Mesenchymal stem cell (in vitro differentiated cells and primary cell): ENCODE measurements around the gene FIGN.

Experiments used
- DNase-seq: peaks from one replicate; pipeline ENCODE4 v3.0.0-alpha.2; 2013
- H2AFZ ChIP-seq: one replicate; pipeline ENCODE4 v1.6.1; 2013; ENCODE audit warnings: low read depth, mild to moderate bottlenecking, control low read depth, inconsistent platforms, low read length, moderate library complexity
- H2AK5ac ChIP-seq: 2 replicates; pipeline ENCODE4 v1.6.1; 2013; ENCODE audit warnings: low read length, moderate library complexity, mild to moderate bottlenecking, inconsistent platforms; ENCODE audit not compliant: severe bottlenecking
- H2BK120ac ChIP-seq: one replicate; pipeline ENCODE4 v1.6.1; 2013; ENCODE audit warnings: low read depth, mild to moderate bottlenecking, inconsistent platforms, low read length, moderate library complexity
- H2BK12ac ChIP-seq, 2 experiments: one replicate each; pipeline ENCODE4 v1.6.1; 2013; ENCODE audit warnings: inconsistent platforms in 2 of 2, low read length in 2 of 2, mild to moderate bottlenecking in 2 of 2, moderate library complexity in 2 of 2, control low read depth in 1 of 2
- H2BK15ac ChIP-seq: one replicate; pipeline ENCODE4 v1.6.1; 2013; ENCODE audit warnings: mild to moderate bottlenecking, low read depth, inconsistent platforms; ENCODE audit not compliant: poor library complexity, severe bottlenecking
- H2BK5ac ChIP-seq: 2 replicates; pipeline ENCODE4 v1.6.1; 2013; ENCODE audit warnings: low read depth, mild to moderate bottlenecking, low read length, control low read depth, inconsistent platforms; ENCODE audit not compliant: poor library complexity, severe bottlenecking
- H3K14ac ChIP-seq, 2 experiments: one replicate each; pipeline ENCODE4 v1.6.1; 2013; ENCODE audit warnings: inconsistent platforms in 2 of 2, low read length in 2 of 2, control low read depth in 1 of 2, mild to moderate bottlenecking in 1 of 2, moderate library complexity in 1 of 2
- H3K18ac ChIP-seq, 2 experiments: one replicate each; pipeline ENCODE4 v1.6.1; 2013; ENCODE audit warnings: inconsistent platforms in 2 of 2, low read length in 2 of 2, control low read depth in 1 of 2, low read depth in 1 of 2, mild to moderate bottlenecking in 1 of 2
- H3K23ac ChIP-seq, 2 experiments: one replicate each; pipeline ENCODE4 v1.6.1; 2013; ENCODE audit warnings: inconsistent platforms in 2 of 2, low read length in 2 of 2, mild to moderate bottlenecking in 2 of 2, moderate library complexity in 2 of 2, control low read depth in 1 of 2
- H3K27ac ChIP-seq: 2 replicates; pipeline ENCODE4 v1.5.1; 2013; ENCODE audit warnings: mild to moderate bottlenecking, moderate library complexity, low read length, control low read depth, inconsistent platforms; ENCODE audit not compliant: poor library complexity, severe bottlenecking
- H3K27me3 ChIP-seq, 2 experiments: 2 replicates each; pipeline versions ENCODE4 v1.6.1 to v1.7.0; 2013; ENCODE audit warnings: low read length in 2 of 2, mild to moderate bottlenecking in 2 of 2, moderate library complexity in 2 of 2, control low read depth in 1 of 2, inconsistent platforms in 1 of 2; ENCODE audit not compliant: control insufficient read depth in 1 of 2, insufficient read depth in 1 of 2
- H3K36me3 ChIP-seq, 2 experiments: 2 replicates each; pipeline versions ENCODE4 v1.6.1 to v1.7.0; 2013; ENCODE audit warnings: low read length in 2 of 2, control low read depth in 1 of 2, inconsistent platforms in 1 of 2, low read depth in 1 of 2, mild to moderate bottlenecking in 1 of 2; ENCODE audit not compliant: insufficient read depth in 2 of 2, control insufficient read depth in 1 of 2
- H3K4ac ChIP-seq, 2 experiments: one replicate each; pipeline ENCODE4 v1.6.1; 2013; ENCODE audit warnings: inconsistent platforms in 2 of 2, low read length in 2 of 2, mild to moderate bottlenecking in 2 of 2, moderate library complexity in 2 of 2, control low read depth in 1 of 2, low read depth in 1 of 2
- H3K4me1 ChIP-seq: 2 replicates; pipeline ENCODE4 v1.6.1; 2013; ENCODE audit warnings: low read depth, low read length, control low read depth; ENCODE audit not compliant: control insufficient read depth, insufficient read depth
- H3K4me2 ChIP-seq: 2 replicates; pipeline ENCODE4 v1.6.1; 2013; ENCODE audit warnings: low read length, mild to moderate bottlenecking, inconsistent platforms; ENCODE audit not compliant: poor library complexity, severe bottlenecking
- H3K4me3 ChIP-seq, 2 experiments: 2 replicates each; pipeline versions ENCODE4 v1.5.1 to v1.7.0; 2013; ENCODE audit warnings: low read length in 2 of 2, mild to moderate bottlenecking in 2 of 2, control low read depth in 1 of 2, low read depth in 1 of 2; ENCODE audit not compliant: insufficient read depth in 1 of 2
- H3K79me1 ChIP-seq: replicated peaks from 2 replicates; pipeline ENCODE4 v1.6.1; 2013; ENCODE audit warnings: mild to moderate bottlenecking, control low read depth, low read length, inconsistent platforms; ENCODE audit not compliant: poor library complexity, severe bottlenecking
- H3K9ac ChIP-seq: 2 replicates; pipeline ENCODE4 v1.7.0; 2013; ENCODE audit warnings: mild to moderate bottlenecking, low read length, moderate library complexity
- H3K9me3 ChIP-seq: 2 replicates; pipeline ENCODE4 v1.7.0; 2013; ENCODE audit warnings: mild to moderate bottlenecking, low read length; ENCODE audit not compliant: control insufficient read depth
- H4K8ac ChIP-seq: one replicate; pipeline ENCODE4 v1.6.1; 2013; ENCODE audit warnings: inconsistent platforms, mild to moderate bottlenecking, low read length, moderate library complexity
- H4K91ac ChIP-seq: one replicate; pipeline ENCODE4 v1.6.1; 2013; ENCODE audit warnings: mild to moderate bottlenecking, low read length, inconsistent platforms
- WGBS: methylation state at CpG from one replicate; pipeline ENCODE4 v1.1.7; 2013; ENCODE audit warnings: mixed read lengths; 5-methylcytosine and 5-hydroxymethylcytosine counted together

FIGN gene

GRCh38 chr2:163570391-163570790, 165.4 kb downstream of the FIGN start:
- no peak overlapping the region for H3K4me3 ChIP-seq

GRCh38 chr2:163565192-163565591, 170.6 kb downstream of the FIGN start:
- no peak overlapping the region for H3K4ac ChIP-seq
- no peaks in the 10 kb centered on the region for H3K4me1 ChIP-seq
- no peak overlapping the region for H2BK120ac ChIP-seq
- DNase-seq = no peak
- no peak overlapping the region for H2AFZ ChIP-seq
- H3K9me3 ChIP-seq = no peaks in the 10 kb centered on the region
- H3K27me3 ChIP-seq = no peaks in the 10 kb centered on the region
- no peak overlapping the region for H3K18ac ChIP-seq
- H3K4me2 ChIP-seq = no peak overlapping the region
- no peaks in the 10 kb centered on the region for H3K36me3 ChIP-seq
- H3K79me1 ChIP-seq = no peaks in the 10 kb centered on the region
- no peak overlapping the region for H4K8ac ChIP-seq
- no peak overlapping the region for H2BK5ac ChIP-seq
- no peak overlapping the region for H3K9ac ChIP-seq
- no peak overlapping the region for H2BK12ac ChIP-seq
- no peak overlapping the region for H2AK5ac ChIP-seq
- H3K4me3 ChIP-seq = no peak overlapping the region
- H3K23ac ChIP-seq = no peak overlapping the region
- H3K27ac ChIP-seq = no peak overlapping the region
- no peak overlapping the region for H4K91ac ChIP-seq
- H3K14ac ChIP-seq = no peak overlapping the region
- no CpG with 5 or more reads among the region's 1 CpG for WGBS
- H2BK15ac ChIP-seq = no peak overlapping the region

More at GRCh38 chr2:163570391-163570790, 165.4 kb downstream of the FIGN start:
- Histone ChIP-seq H3K9ac (no peak overlapping the region), H3K36me3 (no peaks in the 10 kb centered on the region), H2BK15ac (no peak overlapping the region), H2AK5ac (no peak overlapping the region), H2BK5ac (no peak overlapping the region), H4K8ac (no peak overlapping the region), H2BK120ac (no peak overlapping the region), H2AFZ (no peak overlapping the region), H3K4me1 (peaks cover 4% of the 10 kb centered on the region), H3K9me3 (no peaks in the 10 kb centered on the region), H3K27me3 (no peaks in the 10 kb centered on the region), H3K27ac (no peak overlapping the region), H3K23ac (no peak overlapping the region), H3K79me1 (no peaks in the 10 kb centered on the region), H3K14ac (no peak overlapping the region), H3K18ac (no peak overlapping the region), H2BK12ac (no peak overlapping the region), H3K4me2 (no peak overlapping the region), H4K91ac (no peak overlapping the region), H3K4ac (no peak overlapping the region)
- no peak for DNase-seq
- 94% methylated on average over 2 of the region's 3 CpGs for whole genome bisulfite sequencing

- H4K91ac ChIP-seq = no peak overlapping the region
- DNase-seq = no peak
- H3K23ac ChIP-seq = no peak overlapping the region
- H3K4me1 ChIP-seq = no peaks in the 10 kb centered on the region
- no peaks in the 10 kb centered on the region for H3K27me3 ChIP-seq
- no peak overlapping the region for H2BK12ac ChIP-seq
- H3K18ac ChIP-seq = no peak overlapping the region
- no peak overlapping the region for H2BK5ac ChIP-seq
- no peak overlapping the region for H3K4me2 ChIP-seq
- no peaks in the 10 kb centered on the region for H3K79me1 ChIP-seq
- no peak overlapping the region for H3K9ac ChIP-seq
- H4K8ac ChIP-seq = no peak overlapping the region
- no peak overlapping the region for H2AFZ ChIP-seq
- H2BK15ac ChIP-seq = no peak overlapping the region
- H3K14ac ChIP-seq = no peak overlapping the region
- no peak overlapping the region for H2AK5ac ChIP-seq
- no peaks in the 10 kb centered on the region for H3K9me3 ChIP-seq
- no peak overlapping the region for H3K4ac ChIP-seq
- H3K36me3 ChIP-seq = no peaks in the 10 kb centered on the region
- H3K27ac ChIP-seq = no peak overlapping the region
- no peak overlapping the region for H3K4me3 ChIP-seq
- H2BK120ac ChIP-seq = no peak overlapping the region
Measured at GRCh38 chr2:163564236-163564635, 171.6 kb downstream of the FIGN start.

GRCh38 chr2:163563336-163563735, 172.5 kb downstream of the FIGN start:
- no peak for DNase-seq
- no peak overlapping the region for H3K4ac ChIP-seq
- WGBS = 100% methylated on average over 1 of the region's 3 CpGs

More at GRCh38 chr2:163563336-163563735, 172.5 kb downstream of the FIGN start:
- Histone ChIP-seq H3K27ac (no peak overlapping the region), H3K18ac (no peak overlapping the region), H3K79me1 (no peaks in the 10 kb centered on the region), H4K91ac (no peak overlapping the region), H3K4me1 (no peaks in the 10 kb centered on the region), H3K4me3 (no peak overlapping the region), H2BK12ac (no peak overlapping the region), H3K27me3 (no peaks in the 10 kb centered on the region), H2AFZ (no peak overlapping the region), H3K9ac (no peak overlapping the region), H4K8ac (no peak overlapping the region), H3K4me2 (no peak overlapping the region), H3K36me3 (no peaks in the 10 kb centered on the region), H3K23ac (no peak overlapping the region), H2BK5ac (no peak overlapping the region), H3K9me3 (no peaks in the 10 kb centered on the region), H2BK15ac (no peak overlapping the region), H2AK5ac (no peak overlapping the region), H3K14ac (no peak overlapping the region), H2BK120ac (no peak overlapping the region)
